Epithelial cell of esophagus (primary cell): ENCODE data around the gene EEFSEC.

Experiments used
- DNase-seq: peaks from one replicate; pipeline ENCODE4 v3.0.0; 2010; ENCODE audit warnings: low read depth
- H3K4me3 ChIP-seq: 2 replicates; pipeline ENCODE4 v1.5.1; 2011; ENCODE audit warnings: mild to moderate bottlenecking, low read length, control low read depth
- TF ChIP-seq, protein P1 (sequence below): IDR thresholded peaks from 2 replicates; pipeline ENCODE4 v1.5.1; 2011; ENCODE audit warnings: low read depth, mild to moderate bottlenecking, low read length, control low read depth, inconsistent platforms; ENCODE audit not compliant: insufficient read depth; ENCODE audit errors: missing control alignments

The EEFSEC gene

GRCh38 chr3:128133273-128133883 lies 19.9 kb upstream of the EEFSEC start:
- H3K4me3 ChIP-seq: no peak overlapping the region
- DNase-seq: peak; percentile 67
- TF ChIP-seq, protein P1, sequence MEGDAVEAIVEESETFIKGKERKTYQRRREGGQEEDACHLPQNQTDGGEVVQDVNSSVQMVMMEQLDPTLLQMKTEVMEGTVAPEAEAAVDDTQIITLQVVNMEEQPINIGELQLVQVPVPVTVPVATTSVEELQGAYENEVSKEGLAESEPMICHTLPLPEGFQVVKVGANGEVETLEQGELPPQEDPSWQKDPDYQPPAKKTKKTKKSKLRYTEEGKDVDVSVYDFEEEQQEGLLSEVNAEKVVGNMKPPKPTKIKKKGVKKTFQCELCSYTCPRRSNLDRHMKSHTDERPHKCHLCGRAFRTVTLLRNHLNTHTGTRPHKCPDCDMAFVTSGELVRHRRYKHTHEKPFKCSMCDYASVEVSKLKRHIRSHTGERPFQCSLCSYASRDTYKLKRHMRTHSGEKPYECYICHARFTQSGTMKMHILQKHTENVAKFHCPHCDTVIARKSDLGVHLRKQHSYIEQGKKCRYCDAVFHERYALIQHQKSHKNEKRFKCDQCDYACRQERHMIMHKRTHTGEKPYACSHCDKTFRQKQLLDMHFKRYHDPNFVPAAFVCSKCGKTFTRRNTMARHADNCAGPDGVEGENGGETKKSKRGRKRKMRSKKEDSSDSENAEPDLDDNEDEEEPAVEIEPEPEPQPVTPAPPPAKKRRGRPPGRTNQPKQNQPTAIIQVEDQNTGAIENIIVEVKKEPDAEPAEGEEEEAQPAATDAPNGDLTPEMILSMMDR: peak; percentile 50

DNA sequence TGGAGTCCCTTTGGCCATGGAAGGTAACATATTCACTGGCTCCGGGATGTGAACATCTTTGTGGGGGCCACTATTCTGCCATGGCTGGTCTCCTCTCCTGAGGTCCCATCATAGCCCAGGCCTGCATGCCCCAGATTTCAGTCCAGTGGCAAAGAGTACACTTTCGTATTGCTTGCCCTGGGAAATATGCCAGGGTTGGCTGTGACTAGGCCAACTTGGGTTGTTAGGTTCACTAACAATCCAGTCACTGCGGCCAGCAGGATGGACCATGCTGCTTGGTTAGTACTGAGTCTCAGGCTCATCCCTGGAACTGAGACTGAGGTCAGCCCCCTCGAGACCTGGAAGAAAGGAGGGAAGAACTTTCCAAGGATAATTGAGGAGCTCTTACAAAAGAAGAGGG lies 9.8 kb upstream of the EEFSEC start:
- H3K4me3 ChIP-seq: no peak overlapping the region
- no peak for DNase-seq
- TF ChIP-seq, protein P1: no peak

GRCh38 chr3:128144512-128145187 lies 8.6 kb upstream of the EEFSEC start:
- DNase-seq: no peak
- no peak overlapping the region for H3K4me3 ChIP-seq
- TF ChIP-seq, protein P1: no peak

GRCh38 chr3:128145279-128145678 lies 8.0 kb upstream of the EEFSEC start:
- TF ChIP-seq, protein P1: no peak
- no peak for DNase-seq
- no peak overlapping the region for H3K4me3 ChIP-seq

DNA sequence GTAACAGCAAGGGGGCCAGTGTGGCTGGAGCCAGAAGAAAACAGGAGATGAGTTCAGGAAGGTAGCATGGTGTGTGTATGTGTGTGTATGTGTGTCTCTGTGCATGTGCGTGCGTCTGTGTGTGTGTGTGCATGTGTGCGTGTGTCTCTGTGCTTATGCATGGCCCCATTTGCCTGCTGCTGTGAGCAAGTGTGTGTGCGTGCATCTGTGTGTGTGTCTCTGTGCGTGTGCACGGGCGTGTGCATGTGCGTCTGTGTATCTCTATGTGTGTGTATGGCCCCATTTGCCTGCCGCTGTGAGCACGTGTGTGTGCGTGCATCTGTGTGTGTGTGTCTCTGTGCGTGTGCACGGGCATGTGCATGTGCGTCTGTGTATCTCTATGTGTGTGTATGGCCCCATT lies 7.1 kb upstream of the EEFSEC start:
- no peak for DNase-seq
- TF ChIP-seq, protein P1: no peak

GRCh38 chr3:128149650-128150049 lies 3.6 kb upstream of the EEFSEC start:
- TF ChIP-seq, protein P1: no peak
- DNase-seq: no peak
- H3K4me3 ChIP-seq: no peak overlapping the region

More for the DNA sequence above, 7.1 kb upstream of the EEFSEC start:
- H3K4me3 ChIP-seq: no peak overlapping the region
